Measurements from ENCODE around the gene MYO5A.

- TF ChIP-seq POLR2AphosphoS5 (IDR thresholded peaks at IDR 0.05; ENCODE audit: low read depth, low read length) = no peak
- TF ChIP-seq TAF1 (IDR thresholded peaks at IDR 0.05; ENCODE audit: borderline replicate concordance, insufficient read depth, low read length) = no peak
- TF ChIP-seq, protein P1, sequence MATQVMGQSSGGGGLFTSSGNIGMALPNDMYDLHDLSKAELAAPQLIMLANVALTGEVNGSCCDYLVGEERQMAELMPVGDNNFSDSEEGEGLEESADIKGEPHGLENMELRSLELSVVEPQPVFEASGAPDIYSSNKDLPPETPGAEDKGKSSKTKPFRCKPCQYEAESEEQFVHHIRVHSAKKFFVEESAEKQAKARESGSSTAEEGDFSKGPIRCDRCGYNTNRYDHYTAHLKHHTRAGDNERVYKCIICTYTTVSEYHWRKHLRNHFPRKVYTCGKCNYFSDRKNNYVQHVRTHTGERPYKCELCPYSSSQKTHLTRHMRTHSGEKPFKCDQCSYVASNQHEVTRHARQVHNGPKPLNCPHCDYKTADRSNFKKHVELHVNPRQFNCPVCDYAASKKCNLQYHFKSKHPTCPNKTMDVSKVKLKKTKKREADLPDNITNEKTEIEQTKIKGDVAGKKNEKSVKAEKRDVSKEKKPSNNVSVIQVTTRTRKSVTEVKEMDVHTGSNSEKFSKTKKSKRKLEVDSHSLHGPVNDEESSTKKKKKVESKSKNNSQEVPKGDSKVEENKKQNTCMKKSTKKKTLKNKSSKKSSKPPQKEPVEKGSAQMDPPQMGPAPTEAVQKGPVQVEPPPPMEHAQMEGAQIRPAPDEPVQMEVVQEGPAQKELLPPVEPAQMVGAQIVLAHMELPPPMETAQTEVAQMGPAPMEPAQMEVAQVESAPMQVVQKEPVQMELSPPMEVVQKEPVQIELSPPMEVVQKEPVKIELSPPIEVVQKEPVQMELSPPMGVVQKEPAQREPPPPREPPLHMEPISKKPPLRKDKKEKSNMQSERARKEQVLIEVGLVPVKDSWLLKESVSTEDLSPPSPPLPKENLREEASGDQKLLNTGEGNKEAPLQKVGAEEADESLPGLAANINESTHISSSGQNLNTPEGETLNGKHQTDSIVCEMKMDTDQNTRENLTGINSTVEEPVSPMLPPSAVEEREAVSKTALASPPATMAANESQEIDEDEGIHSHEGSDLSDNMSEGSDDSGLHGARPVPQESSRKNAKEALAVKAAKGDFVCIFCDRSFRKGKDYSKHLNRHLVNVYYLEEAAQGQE (IDR thresholded peaks at IDR 0.05; ENCODE audit: insufficient read depth in 1 of 2, low read depth in 2 of 2, low read length in 2 of 2) = no peak
These were observed 64.6 kb downstream of the MYO5A start for GRCh38 chr15:52464040-52464439.

Data from PFSK-1 (cell line).